Measurements from ENCODE around the gene RIMBP2. TPM values are rescaled to one million over a fixed set of nuclear protein-coding genes. Genes with fewer than 3 reads are reported as not detected.

RIMBP2 gene
- total and polyA plus RNA-seq, 9 of the 15 experiments (the other 6 are each of a cell fraction or from before 2014, with no cell fraction given) = not detected

GRCh38 chr12:130506844-130507243 lies 209.3 kb downstream of the RIMBP2 start (continued):
- TF ChIP-seq NR2C1 (IDR thresholded peaks at IDR 0.05) (no peak), NR2C1 (tag; IDR thresholded peaks at IDR 0.05) (0 out of 2 replicates have a peak, but pooled peaks have one; percentile 23), NFE2 (IDR thresholded peaks at IDR 0.05; ENCODE audit: low read depth) (no peak), LARP7 (IDR thresholded peaks at IDR 0.05) (no peak), NUFIP1 (IDR thresholded peaks at IDR 0.05; ENCODE audit: partially characterized antibody) (no peak), TOE1 (IDR thresholded peaks at IDR 0.05; ENCODE audit: borderline replicate concordance) (peak; percentile 86), TOE1 (CRISPR knock-in tag; IDR thresholded peaks at IDR 0.05; ENCODE audit: borderline replicate concordance, low read depth) (no peak), TAL1 (IDR thresholded peaks at IDR 0.05) (no peak), CBFB (CRISPR knock-in tag; IDR thresholded peaks at IDR 0.05) (no peak), ELF1 (tag; IDR thresholded peaks at IDR 0.05) (peak; percentile 40; the same call in 1 of the 2 replicates), NCOA4 (IDR thresholded peaks at IDR 0.05; ENCODE audit: partially characterized antibody) (no peak), POLR2A (conservative IDR thresholded peaks at IDR 0.05) (no peak), ZNF23 (CRISPR knock-in tag; IDR thresholded peaks at IDR 0.05) (no peak), ZNF512 (tag; IDR thresholded peaks at IDR 0.05) (no peak), SMARCC2 (IDR thresholded peaks at IDR 0.05; ENCODE audit: low read depth) (no peak), MEF2D (tag; conservative IDR thresholded peaks at IDR 0.05; ENCODE audit: low read depth) (no peak), ADNP (tag; IDR thresholded peaks at IDR 0.05) (no peak), TFE3 (CRISPR knock-in tag; IDR thresholded peaks at IDR 0.05) (peak; percentile 88)
- TF ChIP-seq, protein P1, sequence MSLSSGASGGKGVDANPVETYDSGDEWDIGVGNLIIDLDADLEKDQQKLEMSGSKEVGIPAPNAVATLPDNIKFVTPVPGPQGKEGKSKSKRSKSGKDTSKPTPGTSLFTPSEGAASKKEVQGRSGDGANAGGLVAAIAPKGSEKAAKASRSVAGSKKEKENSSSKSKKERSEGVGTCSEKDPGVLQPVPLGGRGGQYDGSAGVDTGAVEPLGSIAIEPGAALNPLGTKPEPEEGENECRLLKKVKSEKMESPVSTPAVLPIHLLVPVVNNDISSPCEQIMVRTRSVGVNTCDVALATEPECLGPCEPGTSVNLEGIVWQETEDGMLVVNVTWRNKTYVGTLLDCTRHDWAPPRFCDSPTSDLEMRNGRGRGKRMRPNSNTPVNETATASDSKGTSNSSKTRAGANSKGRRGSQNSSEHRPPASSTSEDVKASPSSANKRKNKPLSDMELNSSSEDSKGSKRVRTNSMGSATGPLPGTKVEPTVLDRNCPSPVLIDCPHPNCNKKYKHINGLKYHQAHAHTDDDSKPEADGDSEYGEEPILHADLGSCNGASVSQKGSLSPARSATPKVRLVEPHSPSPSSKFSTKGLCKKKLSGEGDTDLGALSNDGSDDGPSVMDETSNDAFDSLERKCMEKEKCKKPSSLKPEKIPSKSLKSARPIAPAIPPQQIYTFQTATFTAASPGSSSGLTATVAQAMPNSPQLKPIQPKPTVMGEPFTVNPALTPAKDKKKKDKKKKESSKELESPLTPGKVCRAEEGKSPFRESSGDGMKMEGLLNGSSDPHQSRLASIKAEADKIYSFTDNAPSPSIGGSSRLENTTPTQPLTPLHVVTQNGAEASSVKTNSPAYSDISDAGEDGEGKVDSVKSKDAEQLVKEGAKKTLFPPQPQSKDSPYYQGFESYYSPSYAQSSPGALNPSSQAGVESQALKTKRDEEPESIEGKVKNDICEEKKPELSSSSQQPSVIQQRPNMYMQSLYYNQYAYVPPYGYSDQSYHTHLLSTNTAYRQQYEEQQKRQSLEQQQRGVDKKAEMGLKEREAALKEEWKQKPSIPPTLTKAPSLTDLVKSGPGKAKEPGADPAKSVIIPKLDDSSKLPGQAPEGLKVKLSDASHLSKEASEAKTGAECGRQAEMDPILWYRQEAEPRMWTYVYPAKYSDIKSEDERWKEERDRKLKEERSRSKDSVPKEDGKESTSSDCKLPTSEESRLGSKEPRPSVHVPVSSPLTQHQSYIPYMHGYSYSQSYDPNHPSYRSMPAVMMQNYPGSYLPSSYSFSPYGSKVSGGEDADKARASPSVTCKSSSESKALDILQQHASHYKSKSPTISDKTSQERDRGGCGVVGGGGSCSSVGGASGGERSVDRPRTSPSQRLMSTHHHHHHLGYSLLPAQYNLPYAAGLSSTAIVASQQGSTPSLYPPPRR (CRISPR knock-in tag; IDR thresholded peaks at IDR 0.05; ENCODE audit: borderline replicate concordance) = no peak
- TF ChIP-seq, protein P2, sequence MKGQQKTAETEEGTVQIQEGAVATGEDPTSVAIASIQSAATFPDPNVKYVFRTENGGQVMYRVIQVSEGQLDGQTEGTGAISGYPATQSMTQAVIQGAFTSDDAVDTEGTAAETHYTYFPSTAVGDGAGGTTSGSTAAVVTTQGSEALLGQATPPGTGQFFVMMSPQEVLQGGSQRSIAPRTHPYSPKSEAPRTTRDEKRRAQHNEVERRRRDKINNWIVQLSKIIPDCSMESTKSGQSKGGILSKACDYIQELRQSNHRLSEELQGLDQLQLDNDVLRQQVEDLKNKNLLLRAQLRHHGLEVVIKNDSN (CRISPR knock-in tag; IDR thresholded peaks at IDR 0.05) = peak; percentile 58

Measured in K562 (cell line).